ENCODE results near the gene ACSS3. TPM values are rescaled to one million over a fixed set of nuclear protein-coding genes. Genes with fewer than 3 reads are reported as not detected.

ACSS3 gene
- total and polyA plus RNA-seq, 2 of the 8 experiments (the other 6 are each of a cell fraction or from before 2014, with no cell fraction given): 14.4 to 24.0 TPM

DNA sequence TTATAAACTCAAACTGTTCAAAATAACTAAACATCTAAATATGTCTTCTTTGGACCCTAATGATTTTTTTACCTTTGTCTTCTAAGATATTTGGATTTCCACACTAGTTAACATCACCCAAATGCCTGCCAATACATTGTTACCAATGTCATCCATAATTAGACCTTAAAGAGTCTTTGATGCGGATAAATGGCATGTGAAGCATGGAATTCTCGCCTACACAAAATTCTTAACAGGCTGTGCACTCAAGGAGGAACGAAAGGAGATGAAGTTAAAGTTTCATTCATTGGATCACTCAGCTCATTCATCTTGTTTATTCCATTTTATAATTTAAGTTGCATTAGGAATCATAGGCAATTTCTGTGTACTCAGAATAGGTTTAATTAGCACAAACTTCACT lies 219.7 kb downstream of the ACSS3 start:
- no peak for DNase-seq (ENCODE audit: low read depth in 1 of 2, low spot score in 2 of 2)
- TF ChIP-seq EGR1 (IDR thresholded peaks at IDR 0.05; ENCODE audit: borderline replicate concordance, low read depth, low read length) (no peak), TEAD4 (IDR thresholded peaks at IDR 0.05; ENCODE audit: low read depth, low read length) (no peak), KDM5A (IDR thresholded peaks at IDR 0.05; ENCODE audit: low read length) (no peak), SUZ12 (IDR thresholded peaks at IDR 0.05; ENCODE audit: low read length) (no peak), TBP (IDR thresholded peaks at IDR 0.05; ENCODE audit: low read depth, low read length) (no peak), JUN (IDR thresholded peaks at IDR 0.05; ENCODE audit: low read depth, low read length) (no peak), CBX8 (IDR thresholded peaks at IDR 0.05; ENCODE audit: borderline replicate concordance, low read depth, low read length) (no peak), KDM4A (IDR thresholded peaks at IDR 0.05; ENCODE audit: low read depth, low read length, severe bottlenecking) (no peak), TAF7 (optimal IDR thresholded peaks at IDR 0.05; ENCODE audit: borderline replicate concordance, low read depth, low read length) (no peak), ZNF274 (IDR thresholded peaks at IDR 0.05; ENCODE audit: borderline replicate concordance, extremely low read depth, low read length) (no peak), HDAC2 (IDR thresholded peaks at IDR 0.05; ENCODE audit: borderline replicate concordance in 1 of 2, low read depth in 2 of 2, low read length in 2 of 2) (no peak), SIRT6 (IDR thresholded peaks at IDR 0.05; ENCODE audit: low read length) (no peak), BRCA1 (IDR thresholded peaks at IDR 0.05; ENCODE audit: low read depth, low read length) (no peak), SP2 (IDR thresholded peaks at IDR 0.05; ENCODE audit: low read length) (no peak)
- TF ChIP-seq, protein P1, sequence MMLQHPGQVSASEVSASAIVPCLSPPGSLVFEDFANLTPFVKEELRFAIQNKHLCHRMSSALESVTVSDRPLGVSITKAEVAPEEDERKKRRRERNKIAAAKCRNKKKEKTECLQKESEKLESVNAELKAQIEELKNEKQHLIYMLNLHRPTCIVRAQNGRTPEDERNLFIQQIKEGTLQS (IDR thresholded peaks at IDR 0.05; ENCODE audit: insufficient read depth, low read depth, low read length): no peak

More for the DNA sequence above, 219.7 kb downstream of the ACSS3 start:
- Histone ChIP-seq H3K23me2 (ENCODE audit: low read depth, low read length) (no peaks in the 10 kb centered on the region), H2AK5ac (ENCODE audit: low read depth, low read length) (no peak overlapping the region), H4K20me1 (replicated peaks in 1 of 2; ENCODE audit: control insufficient read depth in 1 of 2, insufficient read depth in 2 of 2, low read length in 2 of 2) (no peaks in the 10 kb centered on the region), H3K14ac (ENCODE audit: insufficient read length) (no peak overlapping the region), H3K36me3 (ENCODE audit: control insufficient read depth in 2 of 4, insufficient read depth in 4 of 4, low read length in 3 of 4) (no peaks in the 10 kb centered on the region), H3K4ac (replicated peaks; ENCODE audit: insufficient read length, low read depth, low read length) (no peak overlapping the region), H2BK5ac (ENCODE audit: low read depth, low read length) (no peak overlapping the region), H3K4me3 (ENCODE audit: extremely low read depth in 1 of 4, insufficient read depth in 2 of 4, low read depth in 3 of 4, low read length in 4 of 4) (no peak overlapping the region), H4K91ac (replicated peaks; ENCODE audit: insufficient read length, low read length) (no peak overlapping the region), H3K4me2 (ENCODE audit: insufficient read depth in 1 of 2, low read depth in 2 of 2, low read length in 2 of 2) (no peak overlapping the region), H3K9ac (replicated peaks in 1 of 4; ENCODE audit: extremely low read depth in 1 of 4, low read depth in 3 of 4, low read length in 3 of 4) (no peak overlapping the region), H3K27ac (ENCODE audit: low read depth, low read length) (no peak overlapping the region), H3K4me1 (replicated peaks in 1 of 4; ENCODE audit: control insufficient read depth in 3 of 4, insufficient read depth in 4 of 4, low read length in 3 of 4) (no peaks in the 10 kb centered on the region), H2BK20ac (ENCODE audit: low read length) (no peak overlapping the region), H4K8ac (ENCODE audit: extremely low read depth, insufficient read depth, low read length) (no peak overlapping the region), H2BK120ac (replicated peaks; ENCODE audit: low read depth, low read length) (no peak overlapping the region), H3K18ac (ENCODE audit: extremely low read depth, low read length) (no peak overlapping the region), H3K79me2 (ENCODE audit: control insufficient read depth in 1 of 2, insufficient read depth in 2 of 2, low read length in 2 of 2) (no peaks in the 10 kb centered on the region), H3K27me3 (replicated peaks in 1 of 4; ENCODE audit: control insufficient read depth in 3 of 4, extremely low read depth in 1 of 4, insufficient read depth in 3 of 4, low read length in 3 of 4) (no peaks in the 10 kb centered on the region), H3K56ac (replicated peaks; ENCODE audit: insufficient read length, low read depth, low read length) (no peak overlapping the region), H2AFZ (ENCODE audit: low read length) (no peak overlapping the region), H4K5ac (ENCODE audit: insufficient read length, low read depth, low read length) (no peak overlapping the region), H3K9me3 (ENCODE audit: insufficient read depth in 2 of 2, low read depth in 1 of 2, low read length in 1 of 2) (no peaks in the 10 kb centered on the region), H2BK15ac (ENCODE audit: low read length) (no peak overlapping the region), H3K79me1 (ENCODE audit: low read depth, low read length) (no peaks in the 10 kb centered on the region), H2BK12ac (ENCODE audit: low read depth, low read length) (no peak overlapping the region), H3K23ac (ENCODE audit: insufficient read length) (no peak overlapping the region)
- ChIA-PET CTCF (ENCODE audit: partially characterized antibody) (interaction anchor here (0.7 to 1.0 kb wide), 2 partner anchors 9 to 13 kb away, joined by 3 to 8 read pairs; no protein-coding TSS in a partner anchor), POLR2A (ENCODE audit: partially characterized antibody) (no interaction called here)
- WGBS, 2 experiments (ENCODE audit: extremely low coverage in 1 of 2, insufficient coverage in 1 of 2, insufficient read length in 1 of 2, insufficient replicate concordance in 2 of 2, low coverage in 1 of 2, low lambda C conversion rate in 2 of 2, missing lambda C conversion rate in 1 of 2): 90% methylated on average over 3 of the region's 3 CpGs; no CpG with 5 or more reads in 1 of the 2 experiments
- no peak for FAIRE-seq

Data from H1 (cell line).